Measurements from ENCODE around the gene WDR4.

Gene WDR4

GRCh38 chr21:42855937-42856335 lies 23.4 kb downstream of the WDR4 start:
- H3K4me3 ChIP-seq (ENCODE audit: low read length): no peak overlapping the region
- H3K27me3 ChIP-seq (ENCODE audit: control insufficient read depth, low read length): no peaks in the 10 kb centered on the region
- H4K20me1 ChIP-seq (ENCODE audit: control insufficient read depth, insufficient read depth, low read depth, low read length): peaks cover 6% of the 10 kb centered on the region; the same call in 1 of the 2 replicates
- no peak overlapping the region for H3K4me2 ChIP-seq (ENCODE audit: low read length)
- peaks cover 72% of the 10 kb centered on the region for H3K79me2 ChIP-seq (ENCODE audit: control insufficient read depth, low read length)
- no peaks in the 10 kb centered on the region for H3F3A ChIP-seq (ENCODE audit: control insufficient read depth, insufficient read depth)
- peaks cover 95% of the 10 kb centered on the region for H3K36me3 ChIP-seq (ENCODE audit: control insufficient read depth, low read length)
- H3K27ac ChIP-seq (ENCODE audit: low read depth, low read length): no peak overlapping the region
- no peaks in the 10 kb centered on the region for H3K9me2 ChIP-seq (replicated peaks; ENCODE audit: control insufficient read depth, low read length)
- H3K4me1 ChIP-seq (ENCODE audit: control insufficient read depth, low read length): no peaks in the 10 kb centered on the region
- TF ChIP-seq EZH2phosphoT487 (IDR thresholded peaks at IDR 0.05; ENCODE audit: borderline replicate concordance, low read length) (no peak), CTCF (IDR thresholded peaks at IDR 0.05; ENCODE audit: low read depth, low read length, poor library complexity, severe bottlenecking) (no peak)
- no peaks in the 10 kb centered on the region for H3K9me3 ChIP-seq (ENCODE audit: control insufficient read depth, insufficient read depth, low read length)

GRCh38 chr21:42855171-42855936 lies 24.0 kb downstream of the WDR4 start:
- TF ChIP-seq EZH2phosphoT487 (IDR thresholded peaks at IDR 0.05; ENCODE audit: borderline replicate concordance, low read length): no peak
- no peak for TF ChIP-seq CTCF (IDR thresholded peaks at IDR 0.05; ENCODE audit: low read depth, low read length, poor library complexity, severe bottlenecking)
- Histone ChIP-seq H3K79me2 (ENCODE audit: control insufficient read depth, low read length) (peaks cover 72% of the 10 kb centered on the region), H3K27me3 (ENCODE audit: control insufficient read depth, low read length) (no peaks in the 10 kb centered on the region), H3K27ac (ENCODE audit: low read depth, low read length) (no peak overlapping the region), H3F3A (ENCODE audit: control insufficient read depth, insufficient read depth) (no peaks in the 10 kb centered on the region), H3K9me2 (replicated peaks; ENCODE audit: control insufficient read depth, low read length) (no peaks in the 10 kb centered on the region), H3K9me3 (ENCODE audit: control insufficient read depth, insufficient read depth, low read length) (no peaks in the 10 kb centered on the region), H3K4me1 (ENCODE audit: control insufficient read depth, low read length) (no peaks in the 10 kb centered on the region), H3K4me3 (ENCODE audit: low read length) (no peak overlapping the region), H3K4me2 (ENCODE audit: low read length) (no peak overlapping the region), H4K20me1 (ENCODE audit: control insufficient read depth, insufficient read depth, low read depth, low read length) (peaks cover 6% of the 10 kb centered on the region), H3K36me3 (ENCODE audit: control insufficient read depth, low read length) (peaks cover 96% of the 10 kb centered on the region)

GRCh38 chr21:42854246-42855010 lies 24.9 kb downstream of the WDR4 start:
- Histone ChIP-seq H3F3A (ENCODE audit: control insufficient read depth, insufficient read depth) (no peaks in the 10 kb centered on the region), H3K79me2 (ENCODE audit: control insufficient read depth, low read length) (peaks cover 73% of the 10 kb centered on the region), H4K20me1 (ENCODE audit: control insufficient read depth, insufficient read depth, low read depth, low read length) (peaks cover 6% of the 10 kb centered on the region), H3K4me3 (ENCODE audit: low read length) (no peak overlapping the region), H3K9me2 (replicated peaks; ENCODE audit: control insufficient read depth, low read length) (no peaks in the 10 kb centered on the region), H3K27me3 (ENCODE audit: control insufficient read depth, low read length) (no peaks in the 10 kb centered on the region), H3K4me1 (ENCODE audit: control insufficient read depth, low read length) (no peaks in the 10 kb centered on the region), H3K27ac (ENCODE audit: low read depth, low read length) (no peak overlapping the region), H3K4me2 (ENCODE audit: low read length) (no peak overlapping the region), H3K9me3 (ENCODE audit: control insufficient read depth, insufficient read depth, low read length) (no peaks in the 10 kb centered on the region), H3K36me3 (ENCODE audit: control insufficient read depth, low read length) (peaks cover 96% of the 10 kb centered on the region)
- TF ChIP-seq CTCF (IDR thresholded peaks at IDR 0.05; ENCODE audit: low read depth, low read length, poor library complexity, severe bottlenecking) (no peak), EZH2phosphoT487 (IDR thresholded peaks at IDR 0.05; ENCODE audit: borderline replicate concordance, low read length) (no peak)
